Measurements from ENCODE around the gene RGL3.
A peak's percentile ranks its signal among the peaks of the same experiment; 100 is the strongest.
"Not testable (repeated sequence)": the region's sequence is repeated elsewhere in the genome, so short reads cannot be mapped to it uniquely, and the experiment has no call there.

Gene RGL3

GRCh38 chr19:11382898-11383705 is 36.0 kb downstream of the RGL3 start:
- no peak for DNase-seq (ENCODE audit: low read depth in 1 of 2, low spot score in 1 of 2)

DNA sequence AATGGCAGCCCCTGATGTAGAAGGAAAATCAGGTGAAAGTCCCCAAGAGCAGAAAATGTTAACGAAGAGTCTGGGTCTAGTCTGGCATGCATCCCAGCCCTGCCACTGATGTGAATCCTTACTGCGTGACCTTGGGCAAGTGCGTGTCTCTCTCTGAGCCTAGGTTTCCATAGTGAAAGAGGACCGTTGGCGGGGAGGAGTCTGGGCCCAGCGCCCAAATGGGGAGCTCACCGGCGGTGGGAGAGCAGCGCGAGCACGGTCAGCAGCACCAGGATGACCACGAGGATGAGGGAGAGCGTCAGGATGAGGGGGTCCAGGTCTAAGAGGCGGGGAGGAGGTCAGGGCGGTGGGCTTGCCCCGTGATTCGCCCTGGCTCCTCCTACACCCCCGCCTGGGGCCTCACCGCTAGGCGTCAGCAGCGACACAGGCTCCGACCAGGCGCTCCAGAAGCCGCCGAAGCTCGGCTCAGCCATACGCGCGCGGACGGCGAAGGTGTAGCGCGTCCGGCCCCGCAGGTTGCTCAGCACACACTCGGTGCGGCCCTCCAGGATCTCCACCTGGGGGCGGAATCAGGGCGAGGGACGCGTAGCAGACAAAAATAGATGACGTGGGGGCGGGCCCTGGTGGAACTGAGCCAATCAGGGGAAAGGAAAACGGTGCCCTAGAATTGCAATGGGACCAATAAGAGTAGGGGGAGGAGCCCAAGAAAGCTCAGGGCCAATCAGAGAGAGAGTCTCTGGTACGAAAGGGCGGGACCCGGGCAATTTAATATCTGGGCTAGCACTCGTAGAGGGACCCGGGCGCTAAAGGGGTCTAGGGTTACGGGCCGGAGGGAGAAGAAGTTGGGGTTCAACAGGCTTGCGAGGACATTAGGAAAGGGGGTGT is 38.2 kb downstream of the RGL3 start:
- DNase-seq (ENCODE audit: low read depth in 1 of 2, low spot score in 1 of 2): peak; percentile 92 to 94

DNA sequence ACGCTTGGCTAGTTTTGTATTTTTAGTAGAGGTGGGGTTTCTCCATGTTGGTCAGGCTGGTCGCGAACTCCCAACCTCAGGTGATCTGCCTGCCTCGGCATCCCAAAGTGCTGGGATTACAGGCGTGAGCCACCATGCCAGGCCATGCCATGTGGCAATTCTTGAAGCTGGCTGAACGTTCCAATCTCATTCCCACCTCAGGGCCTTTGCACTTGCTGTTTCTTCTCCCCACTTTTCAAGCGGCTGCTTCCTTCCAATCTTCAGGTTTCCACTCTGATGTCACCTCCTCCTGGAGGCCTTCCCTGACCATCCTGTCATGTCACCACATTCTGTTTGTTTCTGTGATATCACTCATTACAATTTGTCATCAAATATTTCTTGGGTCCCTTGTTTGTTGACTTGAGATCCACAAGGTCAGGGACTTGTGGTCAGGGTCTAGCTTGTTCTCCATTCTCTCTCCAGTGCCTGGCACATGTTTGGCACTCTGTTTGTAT is 39.2 kb downstream of the RGL3 start:
- no peak for DNase-seq (ENCODE audit: low read depth in 1 of 2, low spot score in 1 of 2)

- DNase-seq (ENCODE audit: low read depth in 1 of 2, low spot score in 1 of 2): not testable (repeated sequence)
Measured at GRCh38 chr19:11379269-11379845, 39.8 kb downstream of the RGL3 start.

- DNase-seq (ENCODE audit: low read depth in 1 of 2, low spot score in 1 of 2): no peak
Measured at GRCh38 chr19:11378319-11379189, 40.6 kb downstream of the RGL3 start.

GRCh38 chr19:11377756-11378155 is 41.4 kb downstream of the RGL3 start:
- DNase-seq (ENCODE audit: low read depth in 1 of 2, low spot score in 1 of 2): no peak

DNA sequence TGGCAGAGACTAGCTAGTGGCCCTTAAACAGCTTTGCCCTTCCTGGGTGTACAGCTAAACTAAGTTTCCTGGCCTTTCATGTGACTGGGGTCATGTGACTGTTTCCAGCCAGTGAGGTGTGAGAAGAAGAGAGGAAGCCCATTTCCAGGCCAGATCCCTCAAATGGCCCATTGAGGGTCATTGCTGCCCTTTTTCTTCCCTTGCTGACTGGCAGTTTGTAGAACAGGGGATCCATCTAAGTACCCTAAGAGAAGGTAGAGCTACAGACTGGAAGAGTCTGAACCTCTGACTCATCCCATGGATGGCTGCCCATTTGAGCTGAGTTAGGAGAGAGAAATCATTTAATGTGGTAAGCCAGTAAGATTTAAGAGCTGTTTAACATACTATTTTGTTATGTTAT is 41.9 kb downstream of the RGL3 start:
- DNase-seq (ENCODE audit: low read depth in 1 of 2, low spot score in 1 of 2): no peak

DNA sequence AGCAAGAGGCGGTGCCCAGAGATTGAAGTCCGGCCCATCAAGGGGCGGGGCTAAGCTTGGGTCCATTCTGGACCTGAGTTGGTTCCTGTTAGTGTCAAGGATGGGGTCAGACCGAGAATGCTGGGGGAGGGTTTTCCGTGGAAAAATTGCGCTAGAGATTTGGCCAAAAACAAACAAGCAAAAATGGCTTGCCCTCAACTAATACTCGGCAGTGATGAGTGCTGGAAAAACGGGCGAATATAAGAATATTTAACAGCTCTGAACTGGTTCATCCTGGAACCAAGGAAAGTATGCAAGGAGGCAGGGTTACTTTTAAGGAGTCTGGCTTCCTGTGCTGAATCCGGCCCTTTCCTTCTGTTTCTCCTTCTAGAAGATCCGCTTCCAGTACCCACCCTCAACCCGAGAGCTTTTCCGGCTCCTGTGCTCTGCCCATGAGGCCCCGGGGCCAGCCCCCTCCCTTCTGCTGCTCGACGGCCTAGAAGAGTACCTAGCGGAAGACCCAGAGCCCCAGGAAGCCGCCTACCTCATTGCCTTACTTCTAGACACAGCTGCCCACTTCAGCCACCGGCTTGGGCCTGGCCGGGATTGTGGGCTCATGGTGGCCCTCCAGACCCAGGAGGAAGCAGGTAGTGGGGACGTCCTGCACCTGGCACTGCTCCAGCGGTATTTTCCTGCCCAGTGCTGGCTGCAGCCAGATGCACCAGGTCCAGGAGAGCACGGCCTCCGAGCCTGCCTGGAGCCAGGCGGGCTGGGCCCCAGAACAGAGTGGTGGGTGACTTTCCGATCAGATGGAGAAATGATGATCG is 43.8 kb downstream of the RGL3 start:
- peak; percentile 45 to 59 for DNase-seq (ENCODE audit: low read depth in 1 of 2, low spot score in 1 of 2)

DNA sequence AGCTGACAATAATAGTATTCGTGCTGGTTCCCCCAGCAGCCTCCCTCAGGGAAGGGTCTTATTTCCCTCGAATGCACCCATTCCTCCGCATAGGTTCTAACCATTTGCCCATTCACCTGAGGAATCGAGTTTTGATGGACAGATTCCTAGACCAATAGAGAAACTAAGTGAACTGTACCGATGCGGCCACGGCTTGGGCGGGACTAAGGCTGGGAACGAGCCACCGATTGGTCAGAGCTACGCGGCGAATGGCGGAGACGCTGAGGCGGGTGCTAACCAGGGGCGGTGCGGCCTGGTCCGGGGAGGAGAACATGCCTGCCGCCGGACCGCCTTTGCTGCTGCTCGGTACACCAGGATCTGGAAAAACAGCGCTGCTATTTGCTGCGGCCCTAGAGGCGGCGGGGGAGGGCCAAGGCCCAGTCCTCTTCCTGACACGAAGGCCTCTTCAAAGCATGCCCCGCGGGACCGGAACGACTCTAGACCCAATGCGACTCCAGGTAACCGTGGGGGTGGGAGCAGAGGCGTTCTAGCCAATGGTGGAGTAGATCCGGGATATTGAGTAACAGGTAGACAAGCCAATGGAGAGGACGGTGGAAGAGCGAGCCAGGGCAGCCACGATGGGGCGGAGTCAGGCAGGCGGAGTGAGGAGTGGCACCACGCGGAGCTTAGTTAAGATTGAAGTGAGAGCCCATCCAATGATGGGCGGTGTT is 44.5 kb downstream of the RGL3 start, which contains the start of gene SWSAP1:
TSS of gene SWSAP1 (plus strand) at position 234 of the 710 bp plus-strand sequence. CDS start at position 249, 15 bp downstream.
- peak; percentile 92 to 93 for DNase-seq (ENCODE audit: low read depth in 1 of 2, low spot score in 1 of 2)

DNA sequence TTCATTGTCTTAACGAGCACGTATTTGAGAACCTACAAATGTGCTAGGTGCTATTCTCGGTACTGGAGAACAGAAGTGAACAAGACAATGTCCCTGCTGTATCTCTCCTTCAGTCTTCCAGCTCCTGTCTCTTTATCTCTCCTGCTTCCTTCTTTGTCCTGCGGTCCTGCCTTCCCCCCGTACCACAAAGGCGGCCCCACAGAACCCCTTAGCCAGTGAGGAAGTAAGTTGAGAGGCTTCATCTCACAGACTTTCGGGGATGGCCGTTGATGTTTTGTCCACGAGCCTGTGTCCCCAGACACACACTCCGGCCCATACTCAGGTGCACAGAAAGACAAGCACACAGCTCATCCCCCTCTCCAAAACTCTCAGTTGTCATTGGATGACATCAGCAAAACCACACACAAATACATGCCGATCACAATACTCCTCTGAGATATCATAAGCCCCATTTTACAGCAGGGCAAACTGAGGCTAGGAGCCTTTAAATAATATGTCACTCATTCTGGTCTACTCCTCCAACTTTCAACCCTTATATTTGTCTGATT is 45.2 kb downstream of the RGL3 start:
- no peak for DNase-seq (ENCODE audit: low read depth in 1 of 2, low spot score in 1 of 2)

DNA sequence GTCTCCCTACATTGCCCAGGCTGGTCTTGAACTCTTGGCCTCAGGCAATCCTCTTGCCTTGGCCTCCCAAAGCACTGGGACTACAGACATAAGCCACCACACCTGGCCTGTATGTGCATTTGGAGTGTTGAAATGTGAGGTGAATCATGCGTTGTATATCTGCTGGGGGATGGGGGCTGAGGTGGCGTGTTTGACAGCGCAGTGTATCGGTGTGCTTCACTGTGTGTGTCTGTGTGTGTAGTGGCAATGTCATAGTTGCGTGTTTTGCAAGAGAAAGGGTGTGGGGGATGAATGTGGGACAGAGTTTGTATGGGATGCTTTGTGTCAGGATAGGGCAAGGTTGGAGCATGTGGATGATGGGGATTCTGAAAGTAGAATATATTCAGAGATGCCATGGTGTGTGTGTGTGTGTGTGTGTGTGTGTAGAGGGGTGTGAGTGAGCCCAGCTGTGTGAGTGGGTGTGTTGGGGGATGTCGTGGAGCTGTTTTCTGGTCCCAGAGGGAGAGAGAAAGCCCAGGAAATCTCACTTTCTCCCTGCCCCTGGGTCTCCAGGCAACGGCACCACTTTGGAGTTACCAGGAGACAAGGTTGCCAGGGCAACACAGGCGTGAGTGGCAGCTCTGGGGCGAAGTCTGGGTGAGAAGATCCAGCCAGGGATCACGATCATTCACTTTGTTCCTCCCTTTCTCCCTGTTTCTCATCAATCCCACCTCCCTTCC is 45.8 kb downstream of the RGL3 start:
- DNase-seq (ENCODE audit: low read depth in 1 of 2, low spot score in 1 of 2): no peak

GRCh38 chr19:11370744-11371143 is 48.4 kb downstream of the RGL3 start:
- DNase-seq (ENCODE audit: low read depth in 1 of 2, low spot score in 1 of 2): no peak

GRCh38 chr19:11367528-11367927 is 51.6 kb downstream of the RGL3 start:
- DNase-seq (ENCODE audit: low read depth in 1 of 2, low spot score in 1 of 2): no peak

GRCh38 chr19:11365557-11366117 is 53.5 kb downstream of the RGL3 start:
- DNase-seq (ENCODE audit: low read depth in 1 of 2, low spot score in 1 of 2): no peak

- no peak for DNase-seq (ENCODE audit: low read depth in 1 of 2, low spot score in 1 of 2)
Measured at GRCh38 chr19:11364935-11365334, 54.2 kb downstream of the RGL3 start.

- no peak for DNase-seq (ENCODE audit: low read depth in 1 of 2, low spot score in 1 of 2)
Measured at GRCh38 chr19:11364296-11364904, 54.7 kb downstream of the RGL3 start.

GRCh38 chr19:11363881-11364280 is 55.2 kb downstream of the RGL3 start:
- DNase-seq (ENCODE audit: low read depth in 1 of 2, low spot score in 1 of 2): no peak

Measured in activated T-helper 1 cell treated with anti-CD3 and anti-CD28 coated beads, Interleukin-2, amount 50 U/mL, for 16 hours (primary cell).